CD4-positive, alpha-beta T cell treated with Interleukin-6 at 100 ng/mL for 8 hours (primary cell): ENCODE results near the gene MAP3K7CL.

Experiments used
- DNase-seq: peaks from one replicate; pipeline ENCODE4 v3.0.0-alpha.2; 2020; ENCODE audit warnings: mixed read lengths, low spot score

MAP3K7CL gene

DNA sequence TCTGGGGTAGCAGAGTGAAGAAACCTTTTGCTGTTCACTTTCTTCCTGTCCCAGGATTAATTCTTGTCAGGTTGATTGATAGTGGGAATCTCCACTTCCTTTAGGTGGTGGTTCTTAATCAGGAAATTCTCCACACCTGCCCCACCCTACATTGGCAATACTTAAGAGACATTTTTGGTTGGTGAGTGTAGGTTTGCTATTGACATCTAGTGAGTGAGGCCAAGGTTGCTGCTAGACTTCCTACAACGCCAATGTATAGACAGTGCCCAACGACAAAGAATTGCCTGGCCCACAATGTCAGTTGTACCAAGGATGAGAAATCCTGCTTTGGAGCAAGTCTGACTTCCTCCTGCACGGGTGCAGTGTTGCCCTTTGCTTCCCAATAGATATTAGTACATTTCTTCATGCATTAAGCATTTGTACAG is 38.5 kb downstream of the MAP3K7CL start:
- DNase-seq = no peak

DNA sequence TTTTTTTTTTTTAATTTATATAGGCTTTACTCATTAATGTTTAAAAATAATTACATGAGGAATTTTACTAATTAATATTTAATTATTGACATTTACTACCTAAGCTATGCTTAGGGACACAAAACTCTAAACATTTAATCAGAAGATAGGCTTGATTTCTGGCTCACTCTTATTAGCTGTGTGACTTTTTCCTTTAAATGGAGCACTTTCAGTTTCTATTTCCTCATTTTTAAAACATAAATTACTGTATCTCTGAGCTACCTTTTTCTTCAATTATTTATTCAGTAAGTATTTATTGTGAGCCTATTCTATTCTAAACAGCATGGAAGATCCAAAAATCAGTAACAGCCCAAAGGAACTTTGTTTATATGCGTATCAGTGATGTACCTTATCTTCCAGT is 40.5 kb downstream of the MAP3K7CL start:
- no peak for DNase-seq

DNA sequence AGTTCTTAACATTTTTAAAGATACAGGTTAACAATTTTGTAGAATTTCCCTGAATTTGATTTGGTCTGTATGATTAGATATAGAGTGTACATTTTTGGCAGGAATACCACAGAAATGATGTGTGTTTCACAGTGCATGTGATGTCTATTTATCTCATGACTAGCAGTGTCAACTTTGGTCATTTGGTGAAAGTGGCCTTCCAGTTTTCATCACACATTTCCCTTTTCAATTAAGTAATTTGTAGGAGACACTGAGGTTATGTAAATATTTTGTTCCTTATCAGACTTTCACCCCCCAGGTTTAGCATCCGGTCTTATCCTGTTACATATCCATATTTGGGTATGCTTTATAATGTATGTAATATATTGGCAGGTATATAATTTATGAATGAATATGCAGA is 41.8 kb downstream of the MAP3K7CL start:
- DNase-seq = no peak

DNA sequence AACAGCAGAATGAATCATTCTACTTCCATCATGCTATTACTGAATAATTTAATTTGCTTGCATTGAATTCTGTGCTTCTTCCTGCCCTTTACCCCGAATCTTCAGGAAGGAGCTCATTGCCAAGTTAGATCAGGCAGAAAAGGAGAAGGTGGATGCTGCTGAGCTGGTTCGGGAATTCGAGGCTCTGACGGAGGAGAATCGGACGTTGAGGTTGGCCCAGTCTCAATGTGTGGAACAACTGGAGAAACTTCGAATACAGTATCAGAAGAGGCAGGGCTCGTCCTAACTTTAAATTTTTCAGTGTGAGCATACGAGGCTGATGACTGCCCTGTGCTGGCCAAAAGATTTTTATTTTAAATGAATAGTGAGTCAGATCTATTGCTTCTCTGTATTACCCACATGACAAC is 44.2 kb downstream of the MAP3K7CL start:
- no peak for DNase-seq

DNA sequence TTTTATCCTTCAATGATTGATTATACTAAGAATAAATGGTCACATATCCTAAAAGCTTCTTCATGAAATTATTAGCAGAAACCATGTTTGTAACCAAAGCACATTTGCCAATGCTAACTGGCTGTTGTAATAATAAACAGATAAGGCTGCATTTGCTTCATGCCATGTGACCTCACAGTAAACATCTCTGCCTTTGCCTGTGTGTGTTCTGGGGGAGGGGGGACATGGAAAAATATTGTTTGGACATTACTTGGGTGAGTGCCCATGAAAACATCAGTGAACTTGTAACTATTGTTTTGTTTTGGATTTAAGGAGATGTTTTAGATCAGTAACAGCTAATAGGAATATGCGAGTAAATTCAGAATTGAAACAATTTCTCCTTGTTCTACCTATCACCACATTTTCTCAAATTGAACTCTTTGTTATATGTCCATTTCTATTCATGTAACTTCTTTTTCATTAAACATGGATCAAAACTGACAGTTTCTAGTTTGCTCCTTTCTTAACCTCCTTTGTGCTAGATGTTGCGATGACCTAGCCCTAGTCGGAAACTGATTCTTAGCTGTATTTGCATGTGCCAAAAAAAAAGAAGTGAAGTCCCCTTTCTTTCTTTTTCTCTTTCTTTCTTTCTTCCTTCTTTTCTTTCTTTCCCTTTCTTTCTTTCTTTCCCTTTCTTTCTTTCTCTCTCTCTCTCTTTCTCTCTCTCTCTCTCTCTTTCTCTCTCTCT is 45.1 kb downstream of the MAP3K7CL start:
- no peak for DNase-seq

DNA sequence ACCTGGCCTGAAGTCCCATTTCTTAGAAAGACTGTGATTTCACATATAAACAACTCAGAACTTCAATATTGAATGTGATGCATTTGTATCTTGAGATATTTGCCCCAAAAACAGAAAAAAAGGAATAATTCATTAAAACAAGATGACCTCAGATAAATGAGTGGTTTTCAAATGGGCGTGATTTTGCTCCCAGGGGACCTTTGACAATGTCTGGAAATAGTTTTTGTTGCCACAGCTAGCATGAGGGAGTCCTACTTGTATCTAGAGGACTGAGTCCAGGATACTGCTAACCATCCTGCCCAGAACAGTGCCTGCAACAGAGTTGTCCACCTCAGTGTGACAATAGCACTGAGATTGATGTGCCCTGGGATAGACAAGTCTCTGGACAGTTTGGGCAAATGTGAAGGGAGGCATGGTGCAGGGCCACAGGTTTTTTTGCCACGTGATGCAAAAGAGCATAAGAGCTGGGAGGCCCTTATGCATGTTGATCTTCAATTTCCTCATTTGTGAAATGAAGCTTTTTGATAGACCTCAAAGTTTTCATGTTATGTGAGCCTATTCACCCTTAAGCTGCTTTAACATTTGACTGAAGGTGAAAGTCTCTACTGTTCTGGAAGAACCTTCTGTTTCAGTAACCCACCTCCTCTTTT is 46.2 kb downstream of the MAP3K7CL start:
- no peak for DNase-seq

DNA sequence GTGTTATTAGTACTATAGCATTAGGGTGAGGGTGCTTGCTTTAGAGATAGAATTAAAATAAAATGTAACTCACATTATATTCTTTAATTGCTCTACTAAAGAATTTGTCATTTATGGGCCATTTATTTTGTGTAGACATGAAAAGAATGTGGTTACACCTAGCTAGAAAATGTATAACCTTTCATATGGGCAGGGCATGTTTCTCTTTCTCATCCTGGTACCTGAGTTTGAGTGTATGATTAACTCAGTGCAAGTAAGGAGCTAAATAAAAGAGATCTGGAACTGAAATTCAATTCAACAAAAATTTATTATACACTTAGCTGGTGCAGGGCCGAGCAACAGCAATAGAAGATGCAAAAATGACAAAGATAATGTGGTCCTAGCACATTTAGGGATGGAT is 47.4 kb downstream of the MAP3K7CL start:
- no peak for DNase-seq

DNA sequence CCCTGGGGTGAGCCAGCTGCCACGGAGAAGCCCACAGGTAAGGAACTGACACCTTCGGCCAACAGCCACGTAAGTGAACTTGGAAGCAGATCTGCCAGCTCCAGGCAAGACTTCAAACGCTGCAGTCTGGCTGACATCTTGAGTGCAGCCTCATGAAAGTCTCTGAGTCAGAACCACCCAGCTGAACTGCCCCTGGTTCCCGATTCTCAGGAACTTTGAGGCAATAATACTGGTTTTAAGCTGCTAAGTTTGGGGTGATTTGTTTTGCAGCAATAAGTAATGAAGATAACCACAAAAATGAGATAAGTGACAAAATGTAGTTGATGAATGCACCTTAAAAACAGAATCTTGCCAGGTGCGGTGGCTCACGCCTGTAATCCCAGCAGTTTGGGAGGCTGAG is 48.5 kb downstream of the MAP3K7CL start:
- DNase-seq = no peak

DNA sequence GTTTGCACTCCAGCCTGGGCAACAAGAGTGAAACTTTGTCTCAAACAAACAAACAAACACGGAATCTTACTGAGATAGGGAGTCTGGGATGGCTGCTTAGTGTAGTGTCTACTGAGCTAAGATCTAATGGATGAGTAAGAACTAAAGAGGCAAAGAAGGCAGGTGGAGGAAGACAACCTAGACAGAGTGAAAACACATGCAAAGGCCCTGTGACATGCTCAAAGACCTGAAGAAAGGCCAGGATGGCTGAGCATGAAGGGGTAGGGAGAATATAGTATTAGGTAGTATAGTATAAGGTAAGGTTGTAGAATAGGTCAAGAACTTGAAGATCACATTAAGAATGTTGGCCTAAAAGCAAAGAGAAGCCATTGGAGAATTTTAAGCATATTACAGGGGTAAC is 49.1 kb downstream of the MAP3K7CL start:
- no peak for DNase-seq

DNA sequence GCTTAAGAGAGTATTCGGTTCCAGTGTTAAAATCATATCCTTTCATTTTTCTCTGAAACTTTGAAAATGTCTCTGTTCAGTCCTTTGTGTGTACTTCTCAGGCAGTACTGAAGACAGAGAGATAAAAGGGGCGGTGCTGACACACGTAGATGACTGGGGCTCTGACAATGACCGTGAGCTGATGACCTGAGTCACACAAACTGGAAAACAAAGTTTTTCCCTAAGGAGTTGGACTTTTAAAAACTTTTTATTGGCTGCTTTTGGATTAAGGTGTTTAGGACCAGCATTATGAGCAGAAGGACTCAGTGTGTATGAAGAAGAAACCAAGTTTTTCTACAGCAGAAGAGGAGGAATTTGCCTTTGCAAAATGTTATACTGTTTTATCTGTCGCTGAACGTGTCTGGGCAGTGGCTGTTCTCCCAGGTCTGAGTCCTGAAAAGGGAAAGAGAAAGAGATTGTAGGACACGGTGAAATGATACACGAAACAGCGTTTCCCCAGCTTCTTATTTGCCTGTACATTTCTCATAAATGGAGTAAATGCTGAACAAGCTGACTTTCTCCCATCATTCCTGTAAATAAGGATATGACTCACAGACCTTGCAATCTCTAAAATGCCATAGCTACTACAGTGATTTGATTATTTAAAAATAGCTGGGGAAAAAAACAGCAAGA is 51.5 kb downstream of the MAP3K7CL start:
- DNase-seq = no peak

DNA sequence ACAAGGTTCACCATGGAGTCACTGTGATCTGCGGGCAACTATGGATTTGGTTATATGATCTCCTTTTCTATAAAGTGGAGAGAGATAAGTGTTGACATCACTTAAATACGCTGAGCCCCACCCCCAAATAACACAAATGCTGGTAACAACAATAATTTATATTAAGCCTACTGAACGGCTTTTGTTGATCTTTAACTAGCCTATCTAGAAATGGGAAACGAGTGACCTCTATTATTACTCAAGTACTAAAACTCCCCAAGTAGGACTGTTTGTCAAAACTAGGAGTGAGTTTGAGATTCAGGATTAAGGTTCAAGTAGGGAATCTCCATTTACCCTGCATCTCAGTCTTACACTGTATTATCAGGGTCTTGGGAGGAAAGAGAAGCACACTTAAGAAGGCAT is 52.2 kb downstream of the MAP3K7CL start:
- no peak for DNase-seq

DNA sequence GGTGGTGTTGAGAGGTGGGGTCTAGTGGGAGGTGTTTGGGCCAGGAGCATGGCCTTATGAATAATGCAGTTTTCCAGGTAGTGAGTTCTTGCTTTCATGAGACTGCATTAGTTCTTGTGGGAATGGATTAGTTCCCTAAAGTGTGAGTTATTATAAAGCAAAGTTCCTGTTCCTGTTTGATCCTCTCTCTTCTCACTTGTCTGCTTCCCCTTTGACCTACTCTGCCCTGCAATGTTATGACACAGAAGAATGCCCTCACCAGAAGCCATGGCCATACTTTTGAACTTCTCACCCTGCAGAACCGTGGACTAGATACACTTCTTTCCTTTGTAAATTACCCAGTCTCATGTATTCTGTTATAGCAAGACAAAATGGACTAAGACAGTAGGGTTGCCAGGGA is 53.6 kb downstream of the MAP3K7CL start:
- no peak for DNase-seq

DNA sequence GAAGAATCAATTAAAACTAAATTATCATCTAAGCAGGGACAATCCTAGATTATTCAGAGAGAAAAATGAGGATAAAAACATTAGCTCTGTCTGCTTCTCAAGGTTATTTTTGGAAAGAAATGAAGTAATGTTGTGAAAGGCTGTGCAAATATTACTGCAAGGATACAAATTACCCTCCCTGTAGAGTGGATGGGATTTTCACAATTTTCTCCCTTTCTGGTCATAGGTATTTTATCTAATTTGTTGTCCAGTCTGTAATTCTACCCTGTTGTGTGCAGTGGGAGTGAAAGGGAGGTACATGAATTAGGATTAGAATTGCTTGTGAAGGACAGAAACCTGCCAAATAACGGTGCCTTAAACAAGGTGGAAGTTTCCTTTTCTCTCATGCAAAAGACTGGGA is 54.7 kb downstream of the MAP3K7CL start:
- DNase-seq = no peak

DNA sequence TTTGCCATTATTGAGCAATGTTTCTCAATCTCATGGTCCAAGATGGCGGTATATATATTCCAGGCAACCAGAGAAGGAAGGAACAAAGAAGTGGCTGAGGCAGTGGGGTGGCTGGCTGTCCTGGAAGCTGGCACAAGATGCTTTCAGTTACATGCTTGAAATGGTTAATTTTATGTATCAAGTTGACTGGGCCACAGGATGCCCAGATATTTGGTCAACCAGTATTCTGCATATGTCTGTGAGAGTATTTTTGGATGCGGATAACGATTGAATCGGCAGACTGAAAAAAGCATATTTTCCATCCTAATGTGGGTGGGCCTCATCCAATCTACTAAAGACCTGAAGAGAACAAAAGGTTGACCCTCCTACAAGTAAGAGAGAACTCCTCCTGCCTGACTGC is 55.2 kb downstream of the MAP3K7CL start:
- no peak for DNase-seq

DNA sequence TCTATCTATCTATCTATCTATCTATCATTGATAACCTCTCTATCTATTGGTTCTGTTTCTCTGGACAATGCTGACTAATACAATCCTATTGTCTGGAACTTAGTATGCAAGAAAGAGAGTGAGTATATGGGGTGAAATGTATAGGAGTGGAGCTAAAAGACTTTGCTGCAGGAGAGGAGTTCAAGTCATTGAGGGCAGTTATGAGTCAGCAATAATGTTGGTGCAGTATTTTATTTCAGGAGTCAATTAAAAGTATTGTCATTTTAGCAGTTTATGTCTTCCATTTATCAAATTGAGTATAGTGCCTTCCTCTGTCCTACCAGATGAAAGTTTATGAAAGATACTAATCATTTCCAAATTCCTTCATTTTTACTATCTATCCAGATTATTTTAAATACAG is 55.8 kb downstream of the MAP3K7CL start:
- DNase-seq = no peak

DNA sequence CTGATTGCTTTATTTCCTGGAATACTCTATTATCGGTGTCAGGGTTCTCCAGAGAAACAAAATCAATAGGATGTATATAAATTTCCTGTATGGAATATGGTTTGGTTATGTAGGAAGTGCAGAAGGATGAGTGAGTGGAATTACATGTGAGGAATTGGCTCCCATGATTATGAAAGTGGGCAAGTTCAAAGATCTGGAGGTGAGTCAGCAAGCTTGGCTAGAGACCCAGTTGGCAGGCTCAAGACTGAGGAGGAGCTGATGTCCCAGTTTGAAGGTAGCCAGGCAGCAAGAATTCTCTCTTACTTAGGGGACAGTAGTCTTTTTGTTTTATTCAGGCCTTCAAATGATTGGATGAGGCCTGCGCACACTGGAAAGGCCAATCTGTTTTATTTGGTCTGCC is 57.5 kb downstream of the MAP3K7CL start:
- no peak for DNase-seq

DNA sequence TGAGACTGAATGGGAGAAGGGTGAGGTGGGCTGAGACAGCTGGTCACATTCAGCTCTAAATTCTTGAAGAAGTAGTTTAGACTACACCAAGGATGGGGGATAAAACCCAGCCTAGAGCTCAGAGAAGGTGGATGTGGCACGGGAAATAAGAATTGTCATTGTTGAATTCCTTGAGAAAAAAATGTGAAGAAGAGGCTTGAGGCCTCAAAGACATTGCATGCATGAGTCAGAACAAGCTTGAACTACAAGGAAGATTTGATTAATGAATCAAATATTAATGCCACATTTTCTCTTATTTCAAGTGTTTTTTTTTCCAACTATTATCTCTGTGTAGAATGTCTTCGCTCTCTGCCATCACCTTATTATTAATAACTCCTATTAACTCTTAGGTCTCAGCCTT is 58.9 kb downstream of the MAP3K7CL start:
- no peak for DNase-seq

DNA sequence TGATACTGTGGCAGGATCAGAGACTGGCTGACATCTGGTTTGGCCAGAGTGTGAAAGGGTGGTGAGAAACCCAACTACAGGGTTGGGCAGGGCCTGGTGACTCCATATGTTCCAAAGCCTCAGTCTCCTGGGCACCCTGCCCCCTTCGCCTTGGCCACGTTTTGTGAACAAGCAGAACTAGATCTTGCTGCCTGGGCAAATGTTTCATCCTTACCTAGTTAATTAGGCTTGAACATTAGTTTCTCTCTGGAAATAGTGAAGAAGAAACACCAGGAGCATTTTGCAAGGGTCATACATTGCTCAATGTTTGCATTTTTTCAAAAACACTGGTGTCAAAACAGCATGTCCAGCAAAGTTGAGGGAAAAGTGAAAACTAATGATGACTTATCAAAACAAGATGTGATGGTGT is 60.5 kb downstream of the MAP3K7CL start:
- DNase-seq = no peak

DNA sequence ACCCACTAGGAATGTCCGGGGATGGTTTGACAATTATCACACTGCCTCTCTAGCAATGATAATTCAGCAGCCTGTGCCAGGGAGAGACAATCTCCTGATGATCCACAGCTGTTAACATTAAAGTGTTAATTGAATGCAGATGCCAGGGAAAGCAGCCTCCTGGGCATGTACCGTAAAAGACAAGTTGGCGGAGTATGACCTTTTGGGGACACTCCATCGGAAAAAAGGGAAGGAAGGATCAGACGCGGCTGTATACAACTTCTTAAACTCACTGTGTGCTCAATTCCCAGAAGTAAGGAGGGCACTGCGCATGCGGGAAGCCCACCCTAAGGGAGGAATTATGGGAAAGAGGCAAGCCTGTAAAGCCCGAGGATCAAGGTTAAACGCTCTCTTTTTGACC is 62.6 kb downstream of the MAP3K7CL start:
- no peak for DNase-seq

DNA sequence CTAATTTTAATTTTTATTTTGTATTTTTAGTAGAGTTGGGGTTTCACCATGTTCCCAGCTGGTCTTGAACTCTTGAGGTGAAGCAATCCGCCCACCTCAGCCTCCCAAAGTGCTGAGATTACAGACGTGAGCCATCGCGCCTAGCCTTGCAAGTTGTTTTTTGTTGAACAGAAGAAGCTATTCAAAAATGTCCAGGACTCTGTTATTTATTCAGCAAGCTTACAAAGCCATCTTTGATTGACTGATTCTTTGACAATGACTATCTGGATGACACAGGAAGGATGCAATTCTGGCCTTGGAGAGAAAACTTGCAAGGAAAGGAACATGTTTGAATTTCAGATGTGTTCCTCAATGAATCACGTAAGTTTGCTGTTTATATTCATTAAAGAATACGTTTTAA is 63.5 kb downstream of the MAP3K7CL start:
- no peak for DNase-seq

DNA sequence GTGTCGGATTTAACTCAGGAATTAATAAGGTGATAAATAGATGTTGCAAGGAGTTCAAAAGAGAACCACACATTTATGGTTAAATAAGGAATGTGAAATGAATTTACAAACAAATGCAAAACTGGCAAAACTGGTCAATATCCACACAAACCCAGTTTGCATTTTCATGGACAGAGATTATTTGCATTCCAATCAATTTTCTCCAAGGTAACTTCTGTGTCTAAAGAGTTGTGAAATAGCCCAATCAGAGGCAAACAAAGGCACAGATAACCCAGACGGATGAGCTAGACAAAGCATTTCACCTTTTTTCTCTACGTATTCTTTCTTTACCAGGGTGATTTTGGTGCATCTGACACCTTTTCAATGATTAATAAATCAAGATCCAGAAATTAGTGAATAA is 63.9 kb downstream of the MAP3K7CL start:
- DNase-seq = no peak

DNA sequence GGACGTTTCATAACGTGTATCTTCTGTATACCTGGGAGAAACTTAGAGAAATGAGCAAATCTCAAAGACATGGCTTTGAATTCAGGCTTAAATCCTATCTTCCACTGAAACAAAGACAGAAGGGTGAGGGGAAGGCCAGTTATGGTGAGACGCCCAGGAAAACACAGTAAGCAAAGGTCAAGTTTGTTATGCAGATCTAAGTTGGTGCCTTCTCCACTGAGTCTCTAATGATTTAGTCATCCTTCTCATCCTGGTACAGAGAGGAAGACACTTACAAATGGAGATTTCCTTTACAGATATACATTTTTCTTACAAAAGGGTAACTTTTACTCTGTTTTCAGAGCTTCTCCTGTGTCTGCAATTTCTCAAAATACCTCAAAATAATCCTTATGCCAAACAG is 64.4 kb downstream of the MAP3K7CL start:
- DNase-seq = no peak

DNA sequence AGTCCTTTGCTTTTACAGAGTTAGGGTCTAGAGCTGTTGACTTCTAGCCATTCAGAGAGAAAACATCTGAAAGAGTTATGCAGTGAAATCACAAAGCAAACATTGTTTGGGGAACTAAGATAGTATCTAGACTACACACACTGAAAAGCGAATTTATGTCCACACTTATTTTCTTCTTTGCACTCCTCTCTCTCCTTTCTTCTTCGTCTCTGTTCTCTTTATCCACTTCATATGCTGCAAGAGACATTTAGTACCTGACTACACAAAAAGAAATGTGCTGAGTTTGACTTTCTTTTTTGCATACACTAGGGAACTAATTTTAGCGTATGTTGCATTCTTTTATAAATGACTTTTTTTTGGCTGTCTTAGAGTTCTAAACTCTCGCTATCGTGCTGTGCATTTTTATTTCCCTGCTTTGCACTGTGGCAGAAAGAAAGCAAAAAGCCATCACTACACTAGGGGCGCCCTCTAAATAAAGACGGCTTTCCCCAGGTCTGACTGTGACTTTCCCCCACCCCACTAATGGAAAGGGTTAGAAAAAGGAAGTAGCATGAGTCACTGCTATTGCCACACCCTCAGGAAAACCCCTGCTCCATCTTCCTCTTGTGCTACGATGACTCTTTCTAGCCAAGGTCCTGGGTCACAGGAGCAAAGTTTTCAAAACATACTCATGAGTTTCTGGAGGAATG is 65.7 kb downstream of the MAP3K7CL start:
- peak; percentile 79 for DNase-seq
